Jurkat, Clone E6-1 (cell line): ENCODE data around the gene ACBD3. TPM values are rescaled to one million over a fixed set of nuclear protein-coding genes. Genes with fewer than 3 reads are reported as not detected.

Source experiments
- DNase-seq: peaks from one replicate; pipeline ENCODE4 v3.0.0-alpha.2; 2011; ENCODE audit warnings: low read depth, low spot score
- H3K4me3 ChIP-seq: 2 replicates; pipeline ENCODE4 v1.5.1; 2011; ENCODE audit warnings: mild to moderate bottlenecking, low read length, control low read depth, moderate library complexity
- polyA plus RNA-seq: library from polyadenylated mRNA; unstranded; fragments of >200 nt; gene quantifications from one replicate; pipeline ENCODE4 v1.2.1, GENCODE V29; 2012; ENCODE audit warnings: missing spikeins; ENCODE audit not compliant: insufficient read length, insufficient read depth

The ACBD3 gene
- 20.3 TPM for polyA plus RNA-seq

GRCh38 chr1:226186124-226187018, at the start of gene ACBD3:
Gene ACBD3, minus strand, starts transcription at chr1:226186741. Its CDS starts 66 bp downstream, at chr1:226186675.
- peak within 1 kb of the TSS; percentile 88 for H3K4me3 ChIP-seq
- DNase-seq = peak; percentile 76

GRCh38 chr1:226233806-226234205, 47.3 kb upstream of the ACBD3 start:
- H3K4me3 ChIP-seq = no peak overlapping the region
- no peak for DNase-seq

GRCh38 chr1:226233293-226233692, 46.8 kb upstream of the ACBD3 start:
- DNase-seq = no peak
- no peak overlapping the region for H3K4me3 ChIP-seq

GRCh38 chr1:226226601-226227000, 40.1 kb upstream of the ACBD3 start:
- H3K4me3 ChIP-seq = no peak overlapping the region
- DNase-seq = no peak

GRCh38 chr1:226223786-226224244, 37.3 kb upstream of the ACBD3 start:
- no peak for DNase-seq
- peak overlapping the region; percentile 9; the same call in 1 of the 2 replicates for H3K4me3 ChIP-seq

- peak within 1 kb of the TSS; percentile 20; the same call in 1 of the 2 replicates for H3K4me3 ChIP-seq
- DNase-seq = no peak
Observed at GRCh38 chr1:226223157-226223785, 36.7 kb upstream of the ACBD3 start, which contains the start of gene MIXL1. Gene MIXL1, plus strand, starts transcription at chr1:226223664. Its CDS starts 18 bp downstream, at chr1:226223682.

GRCh38 chr1:226222686-226223085, 36.1 kb upstream of the ACBD3 start:
- no peak overlapping the region for H3K4me3 ChIP-seq
- no peak for DNase-seq

GRCh38 chr1:226220473-226221189, 34.1 kb upstream of the ACBD3 start:
- no peak overlapping the region for H3K4me3 ChIP-seq
- no peak for DNase-seq

- DNase-seq = no peak
- H3K4me3 ChIP-seq = no peak overlapping the region
Observed at GRCh38 chr1:226217273-226217672, 30.7 kb upstream of the ACBD3 start.

GRCh38 chr1:226216056-226216455, 29.5 kb upstream of the ACBD3 start:
- no peak for DNase-seq

GRCh38 chr1:226215239-226215638, 28.7 kb upstream of the ACBD3 start:
- no peak for DNase-seq
- no peak overlapping the region for H3K4me3 ChIP-seq

More at GRCh38 chr1:226216056-226216455, 29.5 kb upstream of the ACBD3 start:
- H3K4me3 ChIP-seq = no peak overlapping the region

GRCh38 chr1:226212545-226212944, 26.0 kb upstream of the ACBD3 start:
- no peak for DNase-seq
- no peak overlapping the region for H3K4me3 ChIP-seq

- H3K4me3 ChIP-seq = no peak overlapping the region
- DNase-seq = no peak
Observed at GRCh38 chr1:226211181-226211821, 24.8 kb upstream of the ACBD3 start.

GRCh38 chr1:226210571-226211176, 24.1 kb upstream of the ACBD3 start:
- no peak overlapping the region for H3K4me3 ChIP-seq
- no peak for DNase-seq

- H3K4me3 ChIP-seq = no peak overlapping the region
- DNase-seq = no peak
Observed at GRCh38 chr1:226209307-226210059, 22.9 kb upstream of the ACBD3 start.

- no peak for DNase-seq
- no peak overlapping the region for H3K4me3 ChIP-seq
Observed at GRCh38 chr1:226207048-226207447, 20.5 kb upstream of the ACBD3 start.

- no peak for DNase-seq
- no peak overlapping the region for H3K4me3 ChIP-seq
Observed at GRCh38 chr1:226204198-226204597, 17.7 kb upstream of the ACBD3 start.

- DNase-seq = no peak
- H3K4me3 ChIP-seq = no peak overlapping the region
Observed at GRCh38 chr1:226203655-226204054, 17.1 kb upstream of the ACBD3 start.
